ENCODE results near the gene CRB3.

- TF ChIP-seq EP300 (IDR thresholded peaks at IDR 0.05) (no peak), CTCF (IDR thresholded peaks at IDR 0.05) (no peak)
Measured at GRCh38 chr19:6476155-6476895, 12.3 kb downstream of the CRB3 start.

All from ovary (tissue), 3 donors.